HCT116 (cell line): Measurements from ENCODE around the gene CRAT. TPM values are rescaled to one million over a fixed set of nuclear protein-coding genes. Genes with fewer than 3 reads are reported as not detected.
A peak's percentile ranks its signal among the peaks of the same experiment; 100 is the strongest.

ENCODE experiments used
- ATAC-seq: fragments of 200-7000 bp; cut with Tn5 transposase; 2 replicates; pipeline ENCODE4 v1.9.1; 2020; ENCODE audit warnings: mild to moderate bottlenecking, moderate library complexity
- BruUV-seq: library from RNA; stranded (reverse); fragments of 400-500 nt; replicated peaks from 2 replicates; lab custom pipeline; 2021; lab: Mats Ljungman, UMichigan
- CTCF ChIA-PET: fragments of 300-600 bp; sonication (Branson Sonifier 250); formaldehyde crosslinking; loops from one replicate; lab custom pipeline; 2021; ENCODE audit warnings: antibody characterized with exemption; lab: Charles Lee
- POLR2A ChIA-PET: fragments of 300-600, 350-600 bp; sonication (Branson Sonifier 250); formaldehyde crosslinking; loops from one replicate; lab custom pipeline; 2021; ENCODE audit warnings: antibody characterized with exemption; lab: Charles Lee
- RAD21 ChIA-PET, 2 experiments: fragments of 300-600 bp; sonication (Branson Sonifier 250); formaldehyde crosslinking; loops; one replicate each; lab custom pipeline; 2023; ENCODE audit warnings: low total read pairs in 2 of 2; ENCODE audit not compliant: uncharacterized antibody in 2 of 2, unreplicated experiment in 2 of 2, low non-redundant PET in 1 of 2; lab: Charles Lee
- DNase-seq: peaks from one replicate; pipeline ENCODE4 v3.0.0-alpha.2; 2010; ENCODE audit warnings: low read depth, low spot score
- H2AFZ ChIP-seq: fragments of 200-600 bp; shearing (Covaris generic), sonication (generic); 2 replicates; pipeline ENCODE4 v1.6.1; 2017; ENCODE audit warnings: low read depth, mixed run types, mixed read lengths, antibody characterized with exemption, low read length; ENCODE audit not compliant: poor library complexity, severe bottlenecking
- H3K27ac ChIP-seq: 2 replicates; pipeline ENCODE4 v1.5.1; 2012; ENCODE audit warnings: low read depth, low read length
- H3K27me3 ChIP-seq: fragments of 200-600 bp; sonication (generic); 2 replicates; pipeline ENCODE4 v1.6.1; 2016; ENCODE audit warnings: mixed run types, low read length, mixed read lengths; ENCODE audit not compliant: insufficient read depth
- H3K36me3 ChIP-seq, 2 experiments: fragments of 200-500 bp in 1 of 2; fragments of 200-600 bp in 1 of 2; sonication (Bioruptor generic) in 1 of 2; sonication (generic) in 1 of 2; 2 replicates each; pipeline versions ENCODE4 v1.5.1 to v1.6.1; 2014 to 2016; ENCODE audit warnings: low read length in 2 of 2, inconsistent platforms in 1 of 2, mixed read lengths in 1 of 2, mixed run types in 1 of 2; ENCODE audit not compliant: insufficient read depth in 2 of 2, control insufficient read depth in 1 of 2
- H3K4me1 ChIP-seq, 2 experiments: fragments of 200-600 bp in 1 of 2; sonication (generic) in 1 of 2; 2 replicates each; pipeline versions ENCODE4 v1.5.1 to v1.6.1; 2012 to 2017; ENCODE audit warnings: low read length in 2 of 2, inconsistent platforms in 1 of 2, mild to moderate bottlenecking in 1 of 2, mixed read lengths in 1 of 2, mixed run types in 1 of 2, moderate library complexity in 1 of 2; ENCODE audit not compliant: insufficient read depth in 2 of 2, control insufficient read depth in 1 of 2
- H3K4me2 ChIP-seq: fragments of 200-600 bp; sonication (generic); 2 replicates; pipeline ENCODE4 v1.6.1; 2017; ENCODE audit warnings: mixed run types, low read length, mixed read lengths
- H3K4me3 ChIP-seq, 2 experiments: fragments of 200-600 bp in 1 of 2; sonication (generic) in 1 of 2; replicated peaks in 1 of 2; 2 replicates each; pipeline ENCODE4 v1.5.1; 2011 to 2016; ENCODE audit warnings: low read length in 2 of 2, control low read depth in 1 of 2, low read depth in 1 of 2, mild to moderate bottlenecking in 1 of 2, mixed read lengths in 1 of 2, mixed run types in 1 of 2
- H3K79me2 ChIP-seq: fragments of 200-600 bp; sonication (generic); 2 replicates; pipeline ENCODE4 v1.6.1; 2017; ENCODE audit warnings: mild to moderate bottlenecking, mixed run types, low read length, moderate library complexity, mixed read lengths; ENCODE audit not compliant: insufficient read depth
- H3K9ac ChIP-seq: fragments of 200-600 bp; sonication (generic); 2 replicates; pipeline ENCODE4 v1.6.1; 2016; ENCODE audit warnings: low read length, mixed read lengths
- H3K9me2 ChIP-seq: fragments of 200-600 bp; sonication (generic), shearing (Covaris generic); 2 replicates; pipeline ENCODE4 v1.6.1; 2017; ENCODE audit warnings: mixed run types, mild to moderate bottlenecking, moderate library complexity; ENCODE audit not compliant: insufficient read depth
- H3K9me3 ChIP-seq, 2 experiments: fragments of 200-500 bp in 1 of 2; fragments of 200-600 bp in 1 of 2; sonication (Bioruptor generic) in 1 of 2; sonication (generic) in 1 of 2; 2 replicates each; pipeline ENCODE4 v1.6.1; 2014 to 2017; ENCODE audit warnings: low read length in 2 of 2, mixed read lengths in 2 of 2, inconsistent platforms in 1 of 2, low read depth in 1 of 2, mild to moderate bottlenecking in 1 of 2, mixed run types in 1 of 2, moderate library complexity in 1 of 2; ENCODE audit not compliant: control insufficient read depth in 1 of 2, insufficient read depth in 1 of 2
- H4K20me1 ChIP-seq: fragments of 200-600 bp; sonication (generic), shearing (Covaris generic); 2 replicates; pipeline ENCODE4 v1.6.1; 2017; ENCODE audit warnings: mixed run types, mild to moderate bottlenecking, moderate library complexity; ENCODE audit not compliant: insufficient read depth
- ATF3 ChIP-seq: IDR thresholded peaks from 2 replicates; pipeline ENCODE4 v1.6.1; 2012
- CBX3 ChIP-seq: IDR thresholded peaks from 2 replicates; pipeline ENCODE4 v1.6.1; 2012; ENCODE audit warnings: low read depth
- CTCF ChIP-seq, 3 experiments: fragments of 200-600 bp in 1 of 3; sonication (generic) in 1 of 3; IDR thresholded peaks in 2 of 3; conservative IDR thresholded peaks in 1 of 3; 2 replicates each; pipeline ENCODE4 v1.5.1; 2012 to 2017; ENCODE audit warnings: low read depth in 2 of 3, low read length in 2 of 3, antibody characterized with exemption in 1 of 3, borderline replicate concordance in 1 of 3, control low read depth in 1 of 3, mild to moderate bottlenecking in 1 of 3, mixed read lengths in 1 of 3, mixed run types in 1 of 3, moderate library complexity in 1 of 3; ENCODE audit not compliant: insufficient read depth in 1 of 3
- ELF1 ChIP-seq: IDR thresholded peaks from 2 replicates; pipeline ENCODE4 v1.6.1; 2012; ENCODE audit warnings: low read depth, borderline replicate concordance
- FOSL1 ChIP-seq: IDR thresholded peaks from 2 replicates; pipeline ENCODE4 v1.6.1; 2012; ENCODE audit warnings: low read depth
- POLR2A ChIP-seq: IDR thresholded peaks from 2 replicates; pipeline ENCODE4 v1.7.0; 2011; ENCODE audit warnings: borderline replicate concordance; ENCODE audit not compliant: insufficient read depth, insufficient read length; ENCODE audit errors: extremely low read depth
- POLR2AphosphoS5 ChIP-seq: IDR thresholded peaks from 2 replicates; pipeline ENCODE4 v1.6.1; 2011; ENCODE audit warnings: mild to moderate bottlenecking, low read depth, low read length, moderate library complexity
- RAD21 ChIP-seq: IDR thresholded peaks from 2 replicates; pipeline ENCODE4 v1.6.1; 2012; ENCODE audit warnings: low read depth, mild to moderate bottlenecking
- SIN3A ChIP-seq: IDR thresholded peaks from 2 replicates; pipeline ENCODE4 v1.6.1; 2012; ENCODE audit warnings: low read depth
- SP1 ChIP-seq: IDR thresholded peaks from 2 replicates; pipeline ENCODE4 v1.6.1; 2012; ENCODE audit warnings: low read depth
- SRF ChIP-seq: IDR thresholded peaks from 2 replicates; pipeline ENCODE4 v1.6.1; 2012; ENCODE audit warnings: low read depth
- TCF7L2 ChIP-seq: IDR thresholded peaks from 2 replicates; pipeline ENCODE4 v1.7.0; 2011; ENCODE audit warnings: borderline replicate concordance, inconsistent platforms; ENCODE audit not compliant: insufficient read depth, insufficient read length; ENCODE audit errors: extremely low read depth
- ZBTB33 ChIP-seq: IDR thresholded peaks from 2 replicates; pipeline ENCODE4 v1.6.1; 2011; ENCODE audit warnings: mild to moderate bottlenecking, low read length, moderate library complexity; ENCODE audit not compliant: insufficient replicate concordance; ENCODE audit errors: extremely low read depth
- ZNF274 ChIP-seq: fragments of 200-500 bp; sonication (Bioruptor generic); IDR thresholded peaks from 2 replicates; pipeline ENCODE4 v1.6.1; 2014; ENCODE audit warnings: mild to moderate bottlenecking, low read depth, low read length, inconsistent platforms
- intact Hi-C: fragments of 100-400 bp; cut with micrococcal nuclease; formaldehyde crosslinking; loops from 2 replicates; pipeline ENCODE4 v1.10.0; 2022
- total RNA-seq: library from RNA; stranded (reverse); gene quantifications from one replicate; pipeline ENCODE4 v1.2.1, GENCODE V29; 2021; ENCODE audit not compliant: unreplicated experiment

Gene CRAT
- total RNA-seq, 1 experiment from 2014 or later, result 29.0 TPM

- no peak overlapping the region for H3K27ac ChIP-seq
- no peaks in the 10 kb centered on the region for H3K9me2 ChIP-seq
- no peaks in the 10 kb centered on the region for H3K9me3 ChIP-seq
- peaks cover 30% of the 10 kb centered on the region for H3K79me2 ChIP-seq
- ATAC-seq (no peak), DNase-seq (no peak)
- no peak overlapping the region for H2AFZ ChIP-seq
- no peak for TF ChIP-seq SIN3A
- TF ChIP-seq SRF, result no peak
- no peak for TF ChIP-seq POLR2AphosphoS5
- no peak for TF ChIP-seq POLR2A
- TF ChIP-seq ZBTB33, result no peak
- TF ChIP-seq RAD21, result no peak
- peak overlapping the region; percentile 81 for H3K9ac ChIP-seq
- ChIA-PET CTCF (interaction anchor here (1.3 kb wide), 1 partner anchor 515 kb away, joined by 4 read pairs; no protein-coding TSS in a partner anchor), POLR2A (interaction anchor here (1.8 kb wide), 1 partner anchor 28 kb away, joined by 4 read pairs; no protein-coding TSS in a partner anchor), RAD21 (no interaction called here)
- intact Hi-C loops, result no loop called here
- BruUV-seq, result no TSS peak
- peaks cover 19 to 41% of the 10 kb centered on the region in 2 experiments for H3K4me1 ChIP-seq
- H4K20me1 ChIP-seq, result no peaks in the 10 kb centered on the region
- no peaks in the 10 kb centered on the region for H3K36me3 ChIP-seq
- H3K4me3 ChIP-seq, result peak overlapping the region; percentile 73 to 74
- H3K27me3 ChIP-seq, result no peaks in the 10 kb centered on the region
- H3K4me2 ChIP-seq, result peak overlapping the region; percentile 89
These were observed 1.1 kb downstream of the CRAT start for GRCh38 chr9:129109537-129109903.

GRCh38 chr9:129108805-129109536 lies 1.6 kb downstream of the CRAT start:
- H3K9me2 ChIP-seq, result no peaks in the 10 kb centered on the region
- peak overlapping the region; percentile 89 for H3K4me2 ChIP-seq
- no peak overlapping the region for H2AFZ ChIP-seq
- H3K9ac ChIP-seq, result no peak overlapping the region
- POLR2A ChIA-PET, result no interaction called here
- H3K27ac ChIP-seq, result no peak overlapping the region
- no peak for DNase-seq
- H4K20me1 ChIP-seq, result no peaks in the 10 kb centered on the region
- RAD21 ChIA-PET, result no interaction called here
- no TSS peak for BruUV-seq
- TF ChIP-seq SP1 (no peak), ZNF274 (no peak), TCF7L2 (no peak), FOSL1 (no peak), CBX3 (no peak), CTCF (IDR thresholded peaks at IDR 0.05 in 2 of 3, conservative IDR thresholded peaks at IDR 0.05 in 1 of 3; ENCODE audit: borderline replicate concordance in 1 of 3, insufficient read depth in 1 of 3, low read depth in 2 of 3, low read length in 2 of 3) (no peak), ELF1 (no peak), ATF3 (no peak)
- H3K9me3 ChIP-seq, result no peaks in the 10 kb centered on the region
- no peak for ATAC-seq
- intact Hi-C loops, result no loop called here
- H3K27me3 ChIP-seq, result no peaks in the 10 kb centered on the region
- CTCF ChIA-PET, result interaction anchor here (1.3 kb wide), 1 partner anchor 516 kb away, joined by 4 read pairs; no protein-coding TSS in a partner anchor
- peaks cover 26% of the 10 kb centered on the region for H3K79me2 ChIP-seq
- H3K4me1 ChIP-seq, result peaks cover 16 to 35% of the 10 kb centered on the region in 2 experiments
- H3K36me3 ChIP-seq, result no peaks in the 10 kb centered on the region
- H3K4me3 ChIP-seq, result peak overlapping the region; percentile 73 to 74
